RCC 7860 (cell line): ENCODE results near the gene NCOA1.

ENCODE experiments used
- DNase-seq: peaks from one replicate; pipeline ENCODE4 v3.0.0-alpha.2; 2015; ENCODE audit warnings: low spot score
- FAIRE-seq: peaks from 2 replicates; lab custom pipeline; 2012; peaks lifted over from hg19 to GRCh38; lab: Jason Lieb, UNC

The NCOA1 gene

DNA sequence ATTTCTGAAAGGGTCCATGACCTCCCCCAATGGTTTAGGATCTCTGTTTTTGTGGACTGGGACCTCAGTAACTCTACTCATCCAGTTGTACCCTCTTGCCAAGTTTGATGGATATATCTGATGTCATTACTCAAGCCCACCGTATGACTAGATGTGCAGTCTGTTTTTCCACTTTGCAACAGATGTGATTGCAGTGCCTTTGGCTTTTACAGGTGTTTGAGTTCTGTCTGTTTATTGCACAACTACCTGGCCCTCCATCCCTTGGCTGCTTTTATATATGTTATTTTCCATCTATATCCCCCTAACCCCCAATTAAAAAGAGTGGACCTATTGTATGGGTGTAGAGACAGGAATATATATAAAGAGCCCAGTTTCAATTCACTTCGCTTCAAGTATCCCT lies 10.8 kb downstream of the NCOA1 start:
- no peak for FAIRE-seq

DNA sequence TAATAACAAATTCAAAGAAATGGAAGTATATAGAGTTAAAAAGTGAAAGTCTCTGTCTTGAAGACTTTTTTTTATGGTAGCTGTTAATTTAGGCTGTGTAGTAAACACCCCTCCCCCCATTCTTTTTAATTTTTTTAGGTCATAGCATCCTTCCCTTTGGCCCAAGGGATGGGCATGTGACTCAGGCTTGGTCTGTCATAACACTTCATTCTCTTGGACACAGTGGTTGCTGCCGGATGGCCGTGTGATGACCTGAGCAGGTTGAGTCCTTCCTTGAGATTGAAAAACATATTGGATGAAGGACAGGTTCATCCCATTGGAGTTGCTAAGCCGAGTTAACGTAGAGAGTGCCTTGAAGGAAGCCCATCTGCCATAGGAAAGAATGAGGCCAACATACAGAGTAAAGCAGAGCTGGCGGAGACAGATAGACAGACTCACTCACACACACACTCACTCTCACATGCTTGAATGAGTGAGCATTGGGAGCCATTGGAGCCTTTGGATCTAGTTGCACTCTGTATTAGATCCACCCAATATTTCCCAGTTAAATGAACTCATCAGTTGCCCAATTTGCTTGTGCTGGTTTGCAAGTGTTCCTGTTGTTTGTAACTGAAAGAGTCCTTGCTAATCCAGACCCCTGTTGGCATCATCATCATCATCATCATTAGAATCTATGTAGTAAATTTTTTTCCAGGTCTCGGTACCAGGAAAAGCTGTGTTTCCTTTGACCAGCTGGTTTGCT lies 14.7 kb downstream of the NCOA1 start:
- FAIRE-seq (no peak), DNase-seq (no peak)

More for the DNA sequence above, 10.8 kb downstream of the NCOA1 start:
- DNase-seq = no peak

DNA sequence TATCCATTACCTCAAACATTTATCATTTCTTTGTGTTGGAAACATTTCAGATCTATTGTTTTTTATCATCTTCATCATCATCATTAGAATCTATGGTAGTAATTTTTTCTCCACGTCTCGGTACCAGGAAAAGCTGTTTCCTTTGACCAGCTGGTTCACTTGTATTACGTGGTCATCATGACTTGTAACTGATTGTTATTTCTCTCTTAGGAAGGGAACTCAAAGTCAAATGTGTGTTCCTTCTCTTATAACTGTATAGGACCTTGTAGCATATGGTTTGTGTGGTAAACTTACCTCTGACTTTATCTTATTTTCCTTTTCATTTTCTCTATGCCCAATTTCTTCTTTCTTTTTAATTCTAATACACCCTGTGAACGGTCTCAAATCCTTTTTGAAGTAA lies 16.5 kb downstream of the NCOA1 start:
- FAIRE-seq (no peak), DNase-seq (no peak)

DNA sequence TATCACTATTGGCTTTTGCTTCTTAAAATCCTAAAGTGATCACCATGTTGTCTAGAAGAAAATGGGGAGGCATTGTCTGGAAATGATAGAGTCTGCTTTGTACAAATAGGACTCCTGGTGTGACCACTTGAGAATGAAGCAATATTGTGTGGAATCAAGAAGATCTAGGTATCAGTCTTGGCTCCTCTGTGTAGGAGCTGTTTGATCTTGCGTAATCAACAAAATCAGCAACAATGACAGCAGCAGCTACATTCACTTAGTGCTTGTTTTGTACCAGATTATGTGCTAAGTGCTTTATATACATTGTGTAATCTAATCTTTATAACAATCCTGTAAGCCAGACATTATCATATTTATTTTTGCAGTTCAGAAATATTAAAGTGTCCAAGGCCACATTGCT lies 17.8 kb downstream of the NCOA1 start:
- no peak for DNase-seq

DNA sequence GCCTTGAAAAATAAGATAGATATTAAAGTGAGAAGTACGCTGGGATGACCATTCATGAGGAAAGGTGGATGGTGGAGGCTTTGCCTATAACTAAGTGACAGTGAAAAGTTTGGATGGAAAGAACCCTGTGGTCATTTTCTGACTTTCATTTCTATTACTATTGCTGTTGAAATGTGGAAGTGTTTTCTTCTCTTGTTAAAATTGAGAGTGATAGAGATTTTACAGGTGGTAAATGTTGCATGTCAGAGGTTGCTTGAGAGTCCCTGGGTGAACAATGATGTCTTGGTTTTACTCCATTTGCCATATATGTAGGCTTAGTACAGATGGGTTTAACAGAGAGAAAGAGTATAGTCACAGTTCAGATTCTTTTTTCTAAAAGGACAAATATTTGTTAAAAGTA lies 18.4 kb downstream of the NCOA1 start:
- FAIRE-seq = no peak

More for the DNA sequence above, 17.8 kb downstream of the NCOA1 start:
- no peak for FAIRE-seq

DNA sequence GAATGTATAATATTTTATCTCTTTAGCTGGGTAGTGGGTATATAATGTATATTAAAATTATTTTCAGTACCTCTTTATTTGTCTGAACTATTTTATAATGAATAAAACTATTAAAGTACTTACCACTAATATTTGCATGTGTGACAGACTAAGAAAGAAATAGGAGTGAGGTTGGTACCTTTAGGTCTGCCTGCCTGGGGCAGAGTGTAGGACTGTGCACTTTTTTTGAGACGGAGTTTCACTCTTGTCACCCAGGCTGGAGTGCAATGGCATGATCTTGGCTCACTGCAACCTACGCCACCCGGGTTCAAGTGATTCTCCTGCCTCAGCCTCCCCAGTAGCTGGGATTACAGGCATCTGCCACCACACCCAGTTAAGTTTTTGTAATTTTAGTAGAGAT lies 18.8 kb downstream of the NCOA1 start:
- no peak for FAIRE-seq

More for the DNA sequence above, 18.4 kb downstream of the NCOA1 start:
- no peak for DNase-seq

DNA sequence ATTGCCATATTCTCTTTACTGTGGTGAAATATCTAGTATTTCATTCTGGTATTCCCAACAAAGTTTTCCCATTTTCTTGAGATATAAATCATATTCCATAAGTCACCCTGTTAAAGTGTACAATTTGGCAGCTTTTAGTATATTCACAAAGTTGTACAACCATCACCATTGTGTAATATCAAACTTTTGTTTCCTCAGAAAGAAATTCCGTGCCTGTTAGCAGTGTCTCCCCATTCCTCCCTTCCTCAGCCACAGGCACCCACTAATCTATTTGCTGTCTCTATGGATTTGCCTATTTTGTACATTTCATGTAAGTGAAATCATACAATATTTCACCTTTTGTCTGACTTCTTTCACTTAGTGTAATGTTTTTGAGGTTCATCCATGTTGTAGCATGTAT lies 19.7 kb downstream of the NCOA1 start:
- FAIRE-seq (no peak), DNase-seq (no peak)

More for the DNA sequence above, 18.8 kb downstream of the NCOA1 start:
- no peak for DNase-seq

DNA sequence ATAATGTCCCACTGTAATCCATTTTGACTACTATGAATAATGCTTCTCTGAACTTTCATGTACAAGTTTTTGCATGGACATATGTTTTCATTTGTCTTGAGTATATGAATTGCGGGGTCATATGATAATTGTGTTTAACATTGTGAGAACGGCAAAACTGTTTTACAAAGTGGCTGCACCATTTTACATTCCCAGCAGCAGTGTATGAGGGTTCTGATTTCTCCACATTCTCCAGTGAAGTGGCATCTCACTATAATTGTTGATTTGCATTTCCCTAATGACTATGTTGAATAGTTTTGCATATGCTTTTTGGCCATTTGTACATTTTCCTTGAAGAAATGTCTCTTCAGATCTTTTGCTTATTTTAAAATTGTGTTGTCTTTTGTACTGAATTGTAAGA lies 20.1 kb downstream of the NCOA1 start:
- FAIRE-seq (no peak), DNase-seq (no peak)

DNA sequence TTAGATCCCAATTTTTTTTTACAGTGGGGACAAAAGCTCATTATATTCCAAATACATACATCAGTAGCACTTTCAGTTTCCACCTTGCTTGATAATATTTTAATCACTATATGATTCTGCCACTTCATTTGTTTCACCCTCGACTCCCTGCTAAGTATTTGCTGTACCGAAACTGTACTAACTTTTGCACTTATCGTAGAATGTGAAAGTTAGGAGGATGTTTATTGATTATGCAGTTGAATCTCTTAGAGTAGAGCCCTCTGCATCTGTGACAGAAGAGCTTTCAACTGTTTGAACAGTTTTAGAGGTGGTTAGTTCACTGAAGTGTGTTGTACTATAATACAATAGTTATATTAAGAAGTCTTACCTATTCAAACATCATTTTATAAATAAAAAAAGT lies 20.8 kb downstream of the NCOA1 start:
- FAIRE-seq = no peak

DNA sequence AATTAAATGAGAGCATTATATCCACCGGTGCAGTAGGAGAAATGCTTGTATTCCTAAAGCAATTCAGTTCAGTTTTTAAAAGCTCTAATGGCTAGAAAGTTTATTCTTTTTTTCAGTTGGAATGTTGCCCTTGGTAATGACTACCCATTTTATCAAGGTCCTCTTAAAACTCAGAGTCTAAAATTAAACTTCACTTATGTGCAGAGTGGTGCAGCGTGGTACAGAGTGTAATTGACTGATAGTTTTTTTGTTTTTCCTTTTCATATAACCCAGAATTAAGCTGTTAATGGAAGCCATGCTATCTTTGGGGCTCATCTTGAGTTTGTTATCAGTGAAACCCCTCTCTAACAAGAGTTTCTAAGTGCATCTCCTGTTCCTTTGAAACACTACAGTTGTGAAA lies 21.4 kb downstream of the NCOA1 start:
- no peak for FAIRE-seq
- DNase-seq = no peak

More for the DNA sequence above, 20.8 kb downstream of the NCOA1 start:
- DNase-seq = no peak

DNA sequence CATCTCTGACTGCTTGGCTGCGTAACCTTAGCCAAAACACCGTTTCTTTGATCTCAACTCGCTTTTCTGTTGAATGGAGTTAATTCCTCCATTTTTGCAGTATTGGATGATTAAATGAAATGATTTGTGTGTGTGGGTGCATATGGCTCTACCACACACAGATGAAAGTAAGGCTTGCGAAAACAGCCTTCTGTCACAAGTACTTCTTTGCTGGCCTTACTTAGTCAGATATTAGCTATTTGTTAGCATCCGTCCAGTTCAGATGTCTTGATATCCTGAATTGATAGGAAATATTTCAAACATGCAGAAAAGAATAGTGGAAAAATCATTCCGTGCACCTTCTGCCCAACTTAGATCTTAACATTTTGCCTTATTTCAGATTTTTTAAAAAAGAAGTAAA lies 21.8 kb downstream of the NCOA1 start:
- FAIRE-seq = no peak
- no peak for DNase-seq

DNA sequence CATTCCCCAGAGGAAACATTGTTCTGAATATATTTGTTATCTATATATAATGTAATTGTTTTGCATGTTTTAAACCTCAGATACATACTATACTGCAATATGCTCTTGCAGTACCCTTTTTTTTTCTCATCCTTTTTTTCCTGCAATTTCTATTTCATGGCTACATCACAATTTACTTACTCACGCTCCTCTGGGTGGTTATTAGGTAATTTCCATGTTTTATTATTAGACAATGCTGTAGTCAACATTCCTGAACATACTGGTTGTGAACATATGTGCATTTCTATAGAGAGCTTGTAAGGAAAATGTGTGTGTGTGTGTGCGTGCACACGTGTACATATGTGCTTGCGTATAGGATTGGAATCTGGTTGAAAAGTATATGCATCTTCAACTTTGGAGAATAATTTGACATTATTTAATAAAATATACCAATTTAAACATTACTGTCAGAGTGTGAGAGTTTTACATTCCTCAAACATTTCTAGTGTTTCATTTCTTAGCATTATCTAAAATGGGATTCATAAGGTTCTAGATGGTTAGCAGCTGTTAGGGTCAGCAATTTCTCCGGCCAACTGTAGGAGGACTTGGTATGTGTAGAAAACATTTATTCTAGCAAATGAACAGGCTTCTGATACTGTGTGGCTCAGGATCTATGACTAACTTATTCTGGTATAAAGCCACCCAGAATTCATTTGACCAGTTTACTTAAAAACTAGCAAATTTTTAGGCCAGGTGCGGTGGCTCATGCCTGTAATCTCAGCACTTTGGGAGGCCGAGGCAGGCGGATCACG lies 22.4 kb downstream of the NCOA1 start:
- FAIRE-seq = no peak

DNA sequence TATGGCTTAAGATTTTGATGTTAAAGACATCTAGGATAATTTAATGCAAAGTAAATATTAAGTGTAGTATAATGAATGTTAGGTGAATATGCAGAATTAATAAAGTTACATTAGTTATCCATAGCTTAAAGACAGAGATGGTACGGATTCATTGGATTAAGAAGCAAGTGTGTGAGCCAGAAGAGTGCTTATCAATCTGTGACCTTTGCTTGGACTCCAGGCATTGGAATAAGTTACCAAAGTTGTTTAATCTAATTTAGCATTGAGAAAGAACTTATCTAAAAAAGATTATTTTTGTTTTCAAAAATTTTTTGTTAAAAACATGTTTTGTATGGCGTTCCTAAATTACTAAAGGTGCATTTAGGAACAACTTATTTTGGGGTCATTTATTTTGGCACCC lies 23.8 kb downstream of the NCOA1 start:
- DNase-seq = no peak
- FAIRE-seq = no peak

More for the DNA sequence above, 22.4 kb downstream of the NCOA1 start:
- DNase-seq = no peak

DNA sequence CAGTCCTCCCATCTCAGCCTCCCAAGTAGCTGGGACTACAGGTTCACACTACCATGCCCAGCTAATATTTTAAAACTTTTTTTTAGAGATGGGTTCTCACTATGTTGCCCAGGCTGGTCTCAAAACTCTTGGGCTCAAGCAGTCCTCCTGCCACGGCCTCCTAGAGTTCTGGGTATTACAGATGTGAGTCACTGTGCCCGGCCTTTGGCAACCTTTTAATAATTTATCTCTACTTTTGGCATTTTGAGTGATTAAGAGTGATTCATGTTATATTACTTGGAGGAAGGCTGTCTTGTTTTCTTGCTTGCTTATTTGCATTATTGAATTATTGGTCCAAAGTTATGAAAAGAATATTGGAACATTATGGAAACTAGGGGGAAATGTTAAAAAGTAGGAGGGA lies 24.3 kb downstream of the NCOA1 start:
- peak; percentile 85 for FAIRE-seq

DNA sequence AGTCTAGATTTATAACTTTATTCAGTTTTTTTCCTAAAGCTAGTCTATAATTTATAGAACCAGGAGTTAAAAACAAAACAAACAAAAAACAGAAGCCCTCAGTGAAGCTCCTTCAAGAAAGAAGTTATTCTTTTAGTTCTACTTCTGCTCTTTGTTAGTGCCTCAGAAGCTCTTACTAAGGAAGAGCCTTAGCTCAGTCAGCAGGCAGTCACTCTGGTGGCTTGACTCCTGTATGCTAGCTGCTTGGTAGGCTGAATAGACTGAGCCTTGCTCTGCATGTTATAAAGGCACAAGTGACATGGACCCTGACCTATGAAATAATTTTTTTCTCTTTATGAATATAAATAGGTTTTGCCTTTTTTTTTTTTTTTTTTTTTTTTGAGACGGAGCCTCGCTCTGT lies 24.8 kb downstream of the NCOA1 start:
- DNase-seq (no peak), FAIRE-seq (no peak)

More for the DNA sequence above, 24.3 kb downstream of the NCOA1 start:
- peak; percentile 48 for DNase-seq

DNA sequence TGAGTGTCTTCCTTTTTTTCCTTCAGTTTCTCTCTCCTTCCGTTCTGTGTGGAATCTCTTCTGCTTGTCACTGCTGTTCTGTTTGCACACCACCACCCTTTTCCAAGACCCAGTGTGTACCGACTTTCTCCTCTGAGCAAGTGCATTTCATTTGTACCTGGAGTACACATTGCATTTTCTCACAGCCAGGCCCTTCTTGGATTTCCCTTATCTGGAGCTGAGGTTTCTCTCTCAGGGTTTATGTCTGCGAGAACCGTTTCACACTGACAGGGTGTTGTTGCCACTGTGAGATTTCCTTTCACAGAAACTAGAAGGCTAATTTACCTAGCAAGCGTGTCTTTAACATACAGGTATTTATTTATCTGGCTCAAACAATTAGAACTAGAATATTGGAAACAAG lies 26.2 kb downstream of the NCOA1 start:
- DNase-seq (no peak), FAIRE-seq (no peak)

DNA sequence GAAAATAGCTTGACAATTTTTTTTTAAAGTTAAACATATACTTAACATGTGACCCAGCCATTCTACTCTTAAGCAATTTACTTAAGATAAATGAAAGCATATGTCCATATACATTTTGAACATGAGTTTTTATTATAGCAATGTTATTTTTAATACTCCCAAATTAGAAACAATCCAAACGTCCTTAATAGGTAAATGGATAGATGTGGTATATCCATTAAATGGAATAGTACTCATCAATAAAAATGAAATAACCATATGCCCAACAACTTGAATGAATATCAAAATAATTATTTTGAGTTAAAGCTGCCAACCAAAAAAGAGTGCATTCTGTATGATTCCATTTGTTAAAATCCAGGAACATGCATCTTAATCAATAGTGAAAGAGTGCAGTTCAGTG lies 29.1 kb downstream of the NCOA1 start:
- DNase-seq (no peak), FAIRE-seq (no peak)

DNA sequence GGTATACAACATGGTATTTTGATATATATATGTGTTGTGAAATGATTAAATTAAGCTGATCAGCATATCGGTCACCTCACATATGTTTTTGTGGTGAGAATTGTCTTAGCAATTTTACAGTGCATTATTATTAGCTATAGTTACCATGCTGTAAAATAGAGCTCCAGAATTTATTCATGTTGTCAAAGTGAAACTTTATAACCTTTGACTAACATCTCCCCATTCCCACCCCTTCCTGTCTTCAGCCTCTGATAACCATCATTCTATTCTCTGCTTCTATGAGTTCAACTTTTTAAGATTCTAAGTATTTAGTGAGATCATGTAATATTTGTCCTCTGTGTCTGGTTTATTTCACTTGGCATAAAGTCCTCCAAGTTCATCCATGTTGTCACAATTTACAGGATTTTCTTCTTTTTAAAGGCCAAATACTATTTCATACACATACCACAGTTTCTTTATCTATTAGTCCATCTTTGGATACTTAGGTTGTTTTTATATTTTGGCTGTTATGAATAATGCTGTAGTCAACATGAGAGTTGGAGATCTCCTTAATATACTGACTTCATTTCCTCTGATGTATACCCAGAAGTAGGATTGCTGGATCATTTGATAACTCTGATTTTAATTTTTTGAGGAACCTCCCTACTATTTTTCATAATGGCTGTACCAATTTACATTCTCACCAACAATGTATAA lies 30.3 kb downstream of the NCOA1 start:
- FAIRE-seq = no peak
- no peak for DNase-seq

DNA sequence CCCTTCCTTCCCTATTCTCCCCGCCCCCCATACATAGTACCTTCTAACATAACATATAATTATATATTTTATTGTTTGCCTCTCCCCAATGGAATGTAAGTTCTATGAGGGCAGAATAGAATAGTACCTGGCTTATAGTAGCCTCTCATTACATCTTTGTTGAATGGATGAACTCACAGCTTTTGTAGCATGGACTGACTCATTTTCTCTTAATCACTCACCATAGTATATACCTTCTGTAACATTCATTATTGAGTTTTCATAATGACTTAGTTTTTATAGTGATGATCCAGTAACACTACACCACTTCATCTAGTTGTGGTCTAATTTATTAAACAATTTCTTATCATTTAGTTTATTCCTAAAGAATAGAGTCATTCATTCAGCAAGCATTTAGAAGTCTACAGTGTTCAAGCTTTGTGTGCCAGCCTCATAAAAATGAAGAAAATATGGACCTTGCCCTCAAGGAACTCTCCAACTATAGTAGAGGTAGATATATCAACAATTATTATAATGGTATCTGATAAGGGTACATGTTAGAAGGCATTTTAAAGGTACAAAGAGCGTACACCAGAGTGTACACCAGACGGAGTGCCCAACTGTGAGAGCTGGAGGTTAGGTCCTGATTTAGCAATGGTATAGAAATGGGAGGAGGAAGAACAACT lies 31.1 kb downstream of the NCOA1 start:
- FAIRE-seq (no peak), DNase-seq (no peak)

DNA sequence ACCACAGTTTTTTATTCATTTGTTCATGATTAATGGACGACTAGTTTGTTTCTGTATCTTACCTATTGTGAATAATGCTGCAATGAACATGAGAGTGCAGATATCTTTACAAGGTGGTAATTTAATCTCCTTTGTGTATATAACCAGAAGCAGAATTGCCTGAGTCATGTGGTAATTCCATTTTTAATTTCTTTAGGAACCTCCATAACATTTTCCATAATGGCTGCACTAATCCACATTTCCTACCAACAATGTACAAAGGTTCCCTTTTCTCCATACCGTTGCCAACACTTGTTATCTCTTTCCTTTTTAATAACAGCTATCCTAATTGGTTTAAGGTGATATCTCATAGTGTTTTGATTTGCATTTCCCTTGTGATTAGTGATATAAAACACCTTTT lies 36.5 kb downstream of the NCOA1 start:
- DNase-seq (no peak), FAIRE-seq (no peak)

DNA sequence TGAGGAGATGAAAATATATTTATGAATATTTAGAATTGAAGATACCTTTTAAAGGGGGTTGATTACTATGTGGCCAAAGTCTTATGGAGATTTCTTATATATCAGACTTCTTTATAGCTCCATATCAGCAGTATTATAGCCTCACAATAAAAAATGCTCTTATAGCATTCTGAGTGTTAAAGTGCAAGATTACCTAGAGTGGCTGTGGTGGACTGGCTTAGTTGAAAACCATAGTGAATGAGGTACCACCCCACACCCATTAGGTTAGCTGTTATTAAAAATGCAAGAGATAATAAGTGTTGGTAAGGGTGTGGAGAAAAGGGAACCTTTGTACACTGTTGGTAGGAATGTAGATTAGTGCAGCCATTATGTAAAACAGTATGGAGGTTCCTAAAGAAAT lies 39.7 kb downstream of the NCOA1 start:
- no peak for FAIRE-seq
- DNase-seq = no peak
